DOHH2 (cell line): ENCODE data around the gene HAX1.

ENCODE experiments used
- H3F3A ChIP-seq: fragments of 200-600 bp; sonication (generic), shearing (Covaris generic); 2 replicates; pipeline ENCODE4 v1.6.0; 2016; ENCODE audit warnings: antibody characterized with exemption, mild to moderate bottlenecking; ENCODE audit not compliant: control insufficient read depth, insufficient read depth
- H3K27ac ChIP-seq: fragments of 200-600 bp; sonication (generic); 2 replicates; pipeline ENCODE4 v1.5.1; 2014; ENCODE audit warnings: low read depth, mild to moderate bottlenecking, low read length, moderate library complexity
- H3K27me3 ChIP-seq: fragments of 200-600 bp; sonication (generic); 2 replicates; pipeline ENCODE4 v1.6.1; 2014; ENCODE audit warnings: mild to moderate bottlenecking, low read length, mixed read lengths; ENCODE audit not compliant: control insufficient read depth
- H3K36me3 ChIP-seq: fragments of 200-600 bp; sonication (generic); 2 replicates; pipeline ENCODE4 v1.6.1; 2014; ENCODE audit warnings: mild to moderate bottlenecking, low read length, moderate library complexity, mixed read lengths; ENCODE audit not compliant: control insufficient read depth
- H3K4me1 ChIP-seq: fragments of 200-600 bp; sonication (generic); 2 replicates; pipeline ENCODE4 v1.6.1; 2014; ENCODE audit warnings: mild to moderate bottlenecking, low read length, mixed read lengths; ENCODE audit not compliant: control insufficient read depth
- H3K4me2 ChIP-seq: fragments of 200-600 bp; sonication (generic); 2 replicates; pipeline ENCODE4 v1.6.0; 2014; ENCODE audit warnings: mild to moderate bottlenecking, low read length, moderate library complexity
- H3K4me3 ChIP-seq: fragments of 200-600 bp; sonication (generic); 2 replicates; pipeline ENCODE4 v1.5.1; 2014; ENCODE audit warnings: mild to moderate bottlenecking, low read length, mixed read lengths
- H3K79me2 ChIP-seq: fragments of 200-600 bp; sonication (generic); 2 replicates; pipeline ENCODE4 v1.6.1; 2014; ENCODE audit warnings: mild to moderate bottlenecking, low read length, mixed read lengths; ENCODE audit not compliant: control insufficient read depth
- H3K9me2 ChIP-seq: fragments of 200-600 bp; sonication (generic); replicated peaks from 2 replicates; pipeline ENCODE4 v1.6.1; 2014; ENCODE audit warnings: mild to moderate bottlenecking, low read length, mixed read lengths; ENCODE audit not compliant: control insufficient read depth
- H3K9me3 ChIP-seq: fragments of 200-600 bp; sonication (generic); 2 replicates; pipeline ENCODE4 v1.6.1; 2014; ENCODE audit warnings: antibody characterized with exemption, low read length, mixed read lengths; ENCODE audit not compliant: control insufficient read depth, insufficient read depth
- H4K20me1 ChIP-seq: fragments of 200-600 bp; sonication (generic); 2 replicates; pipeline ENCODE4 v1.6.0; 2014; ENCODE audit warnings: low read depth, mild to moderate bottlenecking, antibody characterized with exemption, low read length, moderate library complexity; ENCODE audit not compliant: control insufficient read depth, insufficient read depth
- EZH2phosphoT487 ChIP-seq: fragments of 200-600 bp; sonication (generic); IDR thresholded peaks from 2 replicates; pipeline ENCODE4 v1.6.1; 2017; ENCODE audit warnings: borderline replicate concordance, mild to moderate bottlenecking, antibody characterized with exemption, low read length, moderate library complexity, mixed read lengths
- TF ChIP-seq, protein P1 (sequence below): fragments of 200-600 bp; sonication (generic); IDR thresholded peaks from one replicate; pipeline ENCODE4 v1.5.1; 2014; ENCODE audit warnings: antibody characterized with exemption, mild to moderate bottlenecking, low read depth, low read length; ENCODE audit not compliant: poor library complexity, severe bottlenecking

HAX1 gene

DNA sequence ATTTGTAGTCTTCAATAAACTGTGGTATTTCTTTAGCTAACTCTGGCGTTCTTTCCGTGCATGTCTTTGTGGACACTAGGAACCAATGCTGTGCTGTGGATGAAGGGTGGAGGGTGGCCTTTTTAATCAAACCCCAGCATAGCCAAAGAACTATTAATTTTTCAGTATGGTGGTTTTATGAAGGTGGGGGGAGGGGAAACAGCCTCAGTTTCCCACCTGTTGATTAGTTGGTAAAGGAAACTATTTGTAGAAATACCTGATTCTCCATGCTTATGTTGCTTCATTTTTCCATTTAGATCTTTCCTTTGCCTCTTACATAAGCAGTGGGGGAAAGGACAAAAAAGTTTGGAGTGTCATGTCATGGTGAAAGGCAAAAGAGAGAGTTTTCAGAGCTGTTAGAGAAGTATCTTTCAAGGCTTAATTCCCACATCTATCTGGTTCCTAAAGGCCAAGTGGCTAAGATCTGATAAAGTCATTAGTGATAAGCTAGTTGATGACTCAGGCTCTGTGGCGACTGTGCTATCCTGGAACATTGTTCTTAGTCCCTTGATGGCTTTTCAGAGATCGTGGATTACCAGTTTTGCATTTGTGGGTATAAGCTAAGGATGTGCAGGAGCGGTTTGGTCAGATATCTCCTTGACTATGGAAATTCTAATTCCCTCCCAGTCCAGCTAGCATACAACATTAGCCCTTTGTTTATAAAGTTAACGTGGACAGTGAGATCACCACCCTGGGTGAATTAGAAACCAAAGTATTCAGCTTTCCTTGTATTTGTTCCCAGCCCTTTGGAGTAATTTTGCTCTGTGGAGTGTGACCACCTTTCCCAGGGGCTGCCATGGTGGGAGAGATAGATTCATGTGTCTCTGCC lies 8.7 kb upstream of the HAX1 start:
- Histone ChIP-seq H3K27ac (no peak overlapping the region), H3K79me2 (peaks cover 4% of the 10 kb centered on the region; the same call in 1 of the 2 replicates), H3K36me3 (peaks cover 94% of the 10 kb centered on the region)

DNA sequence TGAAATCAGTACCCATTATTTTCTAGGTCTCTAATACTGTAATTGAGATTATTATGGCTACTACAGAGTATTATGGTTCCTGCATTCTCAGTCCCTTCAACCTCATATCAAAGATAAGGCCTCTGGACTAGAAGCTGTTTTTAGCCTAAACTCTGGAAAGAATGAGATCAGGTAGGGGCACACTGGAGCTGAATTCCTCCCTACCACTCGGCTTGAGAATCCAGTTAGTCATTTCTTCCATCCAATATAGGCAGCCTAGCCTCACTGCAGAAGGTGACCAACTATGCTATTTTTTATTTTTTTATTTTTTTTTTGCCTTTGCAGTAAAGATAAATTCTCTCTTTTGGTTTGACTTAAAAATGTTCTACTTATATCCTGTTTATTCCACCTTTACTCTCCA lies 8.0 kb upstream of the HAX1 start:
- no peak overlapping the region for H3K27ac ChIP-seq
- no peaks in the 10 kb centered on the region for H3K9me2 ChIP-seq
- H3K4me1 ChIP-seq = no peaks in the 10 kb centered on the region
- peaks cover 22% of the 10 kb centered on the region for H3F3A ChIP-seq
- peaks cover 93% of the 10 kb centered on the region for H3K36me3 ChIP-seq
- TF ChIP-seq EZH2phosphoT487 = no peak
- TF ChIP-seq, protein P1, sequence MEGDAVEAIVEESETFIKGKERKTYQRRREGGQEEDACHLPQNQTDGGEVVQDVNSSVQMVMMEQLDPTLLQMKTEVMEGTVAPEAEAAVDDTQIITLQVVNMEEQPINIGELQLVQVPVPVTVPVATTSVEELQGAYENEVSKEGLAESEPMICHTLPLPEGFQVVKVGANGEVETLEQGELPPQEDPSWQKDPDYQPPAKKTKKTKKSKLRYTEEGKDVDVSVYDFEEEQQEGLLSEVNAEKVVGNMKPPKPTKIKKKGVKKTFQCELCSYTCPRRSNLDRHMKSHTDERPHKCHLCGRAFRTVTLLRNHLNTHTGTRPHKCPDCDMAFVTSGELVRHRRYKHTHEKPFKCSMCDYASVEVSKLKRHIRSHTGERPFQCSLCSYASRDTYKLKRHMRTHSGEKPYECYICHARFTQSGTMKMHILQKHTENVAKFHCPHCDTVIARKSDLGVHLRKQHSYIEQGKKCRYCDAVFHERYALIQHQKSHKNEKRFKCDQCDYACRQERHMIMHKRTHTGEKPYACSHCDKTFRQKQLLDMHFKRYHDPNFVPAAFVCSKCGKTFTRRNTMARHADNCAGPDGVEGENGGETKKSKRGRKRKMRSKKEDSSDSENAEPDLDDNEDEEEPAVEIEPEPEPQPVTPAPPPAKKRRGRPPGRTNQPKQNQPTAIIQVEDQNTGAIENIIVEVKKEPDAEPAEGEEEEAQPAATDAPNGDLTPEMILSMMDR = no peak
- no peaks in the 10 kb centered on the region for H3K9me3 ChIP-seq
- no peaks in the 10 kb centered on the region for H3K27me3 ChIP-seq
- peaks cover 4% of the 10 kb centered on the region; the same call in 1 of the 2 replicates for H3K79me2 ChIP-seq
- H3K4me3 ChIP-seq = no peak overlapping the region
- no peaks in the 10 kb centered on the region for H4K20me1 ChIP-seq
- no peak overlapping the region for H3K4me2 ChIP-seq

More for the DNA sequence above, 8.7 kb upstream of the HAX1 start:
- no peak overlapping the region for H3K4me2 ChIP-seq
- H3K9me3 ChIP-seq = no peaks in the 10 kb centered on the region
- TF ChIP-seq, protein P1 = no peak
- no peak for TF ChIP-seq EZH2phosphoT487
- peaks cover 21% of the 10 kb centered on the region for H3F3A ChIP-seq
- H3K4me3 ChIP-seq = no peak overlapping the region
- H3K4me1 ChIP-seq = no peaks in the 10 kb centered on the region
- no peaks in the 10 kb centered on the region for H4K20me1 ChIP-seq
- no peaks in the 10 kb centered on the region for H3K27me3 ChIP-seq
- H3K9me2 ChIP-seq = no peaks in the 10 kb centered on the region

DNA sequence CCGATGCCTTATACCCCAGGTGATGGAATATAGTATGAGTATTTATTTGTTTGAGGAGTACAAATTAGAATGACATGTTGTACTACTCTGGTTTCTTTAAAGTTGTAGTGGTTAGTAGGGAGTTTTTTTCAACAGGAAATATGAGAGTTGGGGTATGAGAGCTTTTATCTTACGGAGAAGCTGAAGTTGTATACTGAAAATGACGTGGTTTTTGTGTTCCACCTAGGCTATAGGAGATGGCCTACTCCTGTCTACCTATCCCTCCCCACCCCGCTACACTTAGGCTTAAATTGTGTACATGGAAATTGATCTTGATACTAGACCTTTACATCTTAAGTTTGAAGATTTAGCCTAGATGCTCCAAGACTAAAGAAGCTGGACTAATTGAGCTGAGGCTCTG lies 6.8 kb upstream of the HAX1 start:
- H3F3A ChIP-seq = peaks cover 32% of the 10 kb centered on the region
- peaks cover 89% of the 10 kb centered on the region for H3K36me3 ChIP-seq
- H3K79me2 ChIP-seq = peaks cover 4% of the 10 kb centered on the region; the same call in 1 of the 2 replicates
- H3K4me2 ChIP-seq = no peak overlapping the region
- H3K4me3 ChIP-seq = no peak overlapping the region
- TF ChIP-seq, protein P1 = no peak
- no peak for TF ChIP-seq EZH2phosphoT487
- no peaks in the 10 kb centered on the region for H3K9me3 ChIP-seq
- H4K20me1 ChIP-seq = no peaks in the 10 kb centered on the region
- H3K27me3 ChIP-seq = no peaks in the 10 kb centered on the region
- H3K27ac ChIP-seq = no peak overlapping the region
- no peaks in the 10 kb centered on the region for H3K9me2 ChIP-seq
- no peaks in the 10 kb centered on the region for H3K4me1 ChIP-seq
